ENCODE results near the gene ARSH. TPM values are rescaled to one million over a fixed set of nuclear protein-coding genes. Genes with fewer than 3 reads are reported as not detected.

The ARSH gene
- total RNA-seq, 1 donor from 2014 or later, result not detected

GRCh38 chrX:3076416-3076991 is 70.2 kb downstream of the ARSH start:
- TF ChIP-seq CTCF (IDR thresholded peaks at IDR 0.05; ENCODE audit: insufficient read depth, low read depth, low read length) (no peak), EZH2 (IDR thresholded peaks at IDR 0.05; ENCODE audit: insufficient read depth, low read length) (no peak)
- no peak overlapping the region for H3K27ac ChIP-seq (ENCODE audit: low read depth, low read length)
- Mint-ChIP-seq H3K9me3 (ENCODE audit: unreplicated experiment) (no peaks in the 10 kb centered on the region), H3K4me1 (ENCODE audit: low read depth, unreplicated experiment) (no peaks in the 10 kb centered on the region), H3K4me3 (ENCODE audit: unreplicated experiment) (no peak overlapping the region), H3K27ac (ENCODE audit: unreplicated experiment) (no peak overlapping the region), H3K27me3 (ENCODE audit: low read depth, unreplicated experiment) (peaks cover 12% of the 10 kb centered on the region), H3K36me3 (ENCODE audit: low read depth, unreplicated experiment) (peaks cover 1% of the 10 kb centered on the region)
- H2AFZ ChIP-seq (ENCODE audit: low read depth, low read length), result no peak overlapping the region
- H4K20me1 ChIP-seq (ENCODE audit: insufficient read depth, low read length), result no peaks in the 10 kb centered on the region
- H3K4me2 ChIP-seq (ENCODE audit: low read length), result no peak overlapping the region
- no peaks in the 10 kb centered on the region for H3K27me3 ChIP-seq (ENCODE audit: insufficient read depth, low read length)
- H3K79me2 ChIP-seq (ENCODE audit: insufficient read depth, low read length), result no peaks in the 10 kb centered on the region
- DNase-seq (ENCODE audit: low read depth) (no peak), FAIRE-seq (no peak)
- no peak overlapping the region for H3K4me3 ChIP-seq (ENCODE audit: insufficient read depth, low read depth, low read length)
- no peaks in the 10 kb centered on the region for H3K36me3 ChIP-seq (ENCODE audit: insufficient read depth, low read length)
- H3K9ac ChIP-seq (ENCODE audit: low read length), result no peak overlapping the region
- no peaks in the 10 kb centered on the region for H3K4me1 ChIP-seq (ENCODE audit: insufficient read depth, low read length)
- H3K9me3 ChIP-seq (ENCODE audit: insufficient read depth, low read depth, low read length), result no peaks in the 10 kb centered on the region

Other genes starting within 250 kb of the ARSH start
- 15.5 and 16.3 TPM in 2 replicates for gene GYG2, start 177.6 kb upstream of the ARSH start, total RNA-seq
- gene ARSD, start 77.2 kb upstream of the ARSH start, total RNA-seq, result 7.3 and 9.2 TPM in 2 replicates
- gene ARSF, start 34.9 kb downstream of the ARSH start, total RNA-seq, result not detected in 2 replicates